ENCODE data around the gene FADS3. TPM values are rescaled to one million over a fixed set of nuclear protein-coding genes. Genes with fewer than 3 reads are reported as not detected.

The FADS3 gene
- total RNA-seq, 1 donor from 2014 or later: 13.6 TPM

GRCh38 chr11:61908730-61909316, 17.5 kb upstream of the FADS3 start:
- Mint-ChIP-seq H3K27me3 (ENCODE audit: low read depth) (peaks cover 8% of the 10 kb centered on the region), H3K4me1 (no peaks in the 10 kb centered on the region), H3K4me3 (no peak overlapping the region), H3K27ac (ENCODE audit: unreplicated experiment) (no peak overlapping the region), H3K36me3 (ENCODE audit: low read depth) (no peaks in the 10 kb centered on the region), H3K9me3 (no peaks in the 10 kb centered on the region)
- no peak for TF ChIP-seq CTCF (conservative IDR thresholded peaks at IDR 0.05)
- no peak for DNase-seq (ENCODE audit: low read depth, low spot score)

GRCh38 chr11:61907871-61908729, 16.8 kb upstream of the FADS3 start:
- Mint-ChIP-seq H3K27ac (ENCODE audit: unreplicated experiment) (no peak overlapping the region), H3K27me3 (ENCODE audit: low read depth) (peaks cover 5% of the 10 kb centered on the region), H3K4me3 (no peak overlapping the region), H3K4me1 (no peaks in the 10 kb centered on the region), H3K36me3 (ENCODE audit: low read depth) (no peaks in the 10 kb centered on the region), H3K9me3 (no peaks in the 10 kb centered on the region)
- no peak for DNase-seq (ENCODE audit: low read depth, low spot score)
- no peak for TF ChIP-seq CTCF (conservative IDR thresholded peaks at IDR 0.05)

- Mint-ChIP-seq H3K4me1 (no peaks in the 10 kb centered on the region), H3K9me3 (no peaks in the 10 kb centered on the region), H3K4me3 (no peak overlapping the region), H3K27ac (ENCODE audit: unreplicated experiment) (no peak overlapping the region), H3K27me3 (ENCODE audit: low read depth) (peaks cover 3% of the 10 kb centered on the region), H3K36me3 (ENCODE audit: low read depth) (no peaks in the 10 kb centered on the region)
- DNase-seq (ENCODE audit: low read depth, low spot score): no peak
- no peak for TF ChIP-seq CTCF (conservative IDR thresholded peaks at IDR 0.05)
Observed at GRCh38 chr11:61907282-61907681, 15.9 kb upstream of the FADS3 start.

GRCh38 chr11:61906522-61906909, 15.2 kb upstream of the FADS3 start:
- no peak for TF ChIP-seq CTCF (conservative IDR thresholded peaks at IDR 0.05)
- Mint-ChIP-seq H3K9me3 (no peaks in the 10 kb centered on the region), H3K36me3 (ENCODE audit: low read depth) (no peaks in the 10 kb centered on the region), H3K27me3 (ENCODE audit: low read depth) (peaks cover 3% of the 10 kb centered on the region), H3K4me1 (no peaks in the 10 kb centered on the region), H3K4me3 (no peak overlapping the region), H3K27ac (ENCODE audit: unreplicated experiment) (no peak overlapping the region)
- no peak for DNase-seq (ENCODE audit: low read depth, low spot score)

- H3K4me3 Mint-ChIP-seq: no peak overlapping the region
- no peak for TF ChIP-seq CTCF (conservative IDR thresholded peaks at IDR 0.05)
- peaks cover 3% of the 10 kb centered on the region for H3K27me3 Mint-ChIP-seq (ENCODE audit: low read depth)
- H3K36me3 Mint-ChIP-seq (ENCODE audit: low read depth): no peaks in the 10 kb centered on the region
- H3K9me3 Mint-ChIP-seq: no peaks in the 10 kb centered on the region
- H3K27ac Mint-ChIP-seq (ENCODE audit: unreplicated experiment): no peak overlapping the region
- DNase-seq (ENCODE audit: low read depth, low spot score): no peak
- no peaks in the 10 kb centered on the region for H3K4me1 Mint-ChIP-seq
Observed at GRCh38 chr11:61905801-61906521, 14.6 kb upstream of the FADS3 start.
